HG03575 (cell line): ENCODE results near the gene TEX13D.

ENCODE experiments used
- ATAC-seq: cut with Tn5 transposase; IDR thresholded peaks from one replicate; pipeline ENCODE4 v1.9.1; 2021; ENCODE audit not compliant: unreplicated experiment, insufficient number of reproducible peaks, low FRiP score; ENCODE audit errors: extremely low read depth

TEX13D gene

DNA sequence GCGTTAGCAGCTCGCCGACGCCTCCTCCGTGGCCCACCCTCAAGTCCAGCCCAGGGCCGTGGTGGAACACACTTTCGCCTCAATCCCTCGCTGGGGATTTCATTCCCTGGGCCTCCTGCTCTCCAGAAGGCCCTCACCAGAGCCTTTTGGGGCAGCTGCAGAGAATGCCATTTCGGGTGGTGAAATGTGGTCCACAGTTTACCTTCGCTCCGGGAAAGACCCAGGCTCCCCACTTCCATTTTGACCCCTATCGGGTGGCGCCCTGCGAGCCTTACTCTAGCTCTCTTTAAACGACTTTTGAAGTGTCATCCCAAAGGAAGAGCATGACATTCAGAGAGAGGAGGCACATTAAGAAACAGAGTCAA is 14.4 kb downstream of the TEX13D start:
- ATAC-seq: no peak

DNA sequence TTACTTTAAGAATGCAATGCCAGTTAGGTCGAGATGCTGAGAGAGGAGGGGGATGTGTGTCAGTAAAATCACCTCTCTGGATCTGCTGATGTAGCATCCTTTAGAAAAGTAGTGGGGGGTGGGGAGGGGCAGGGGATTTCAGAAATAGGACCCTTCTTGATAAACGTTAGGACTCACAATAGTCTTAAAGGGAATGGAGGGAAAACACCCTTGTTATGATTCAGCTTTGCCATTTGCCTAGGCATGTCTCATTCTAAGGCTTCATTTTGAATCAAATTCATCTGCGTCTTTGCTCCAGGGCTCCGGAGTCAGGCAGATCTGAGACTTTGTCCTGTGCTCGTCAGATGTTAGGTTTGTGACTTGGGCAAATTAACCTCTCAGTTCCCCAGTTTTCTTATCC is 14.8 kb downstream of the TEX13D start:
- ATAC-seq: no peak

DNA sequence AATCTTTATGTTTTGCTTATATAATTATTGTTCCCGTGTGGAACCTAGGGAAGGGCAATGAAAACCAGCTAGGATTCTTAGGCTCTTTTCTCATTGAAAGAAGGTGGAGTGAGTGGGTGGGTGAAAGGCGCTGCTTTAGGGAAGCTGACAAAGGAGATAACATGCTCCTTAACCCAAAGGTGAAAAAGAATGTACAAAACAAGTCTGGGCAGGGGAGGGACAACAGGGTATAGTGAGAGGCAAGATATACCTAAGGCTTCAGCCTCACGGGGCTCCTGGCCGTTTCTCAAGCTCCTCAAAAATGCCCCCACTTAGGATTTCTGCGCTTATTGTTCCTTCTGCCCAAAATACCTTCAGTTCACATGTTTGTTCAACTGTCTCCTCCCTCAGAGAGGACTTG is 15.7 kb downstream of the TEX13D start:
- ATAC-seq: no peak

DNA sequence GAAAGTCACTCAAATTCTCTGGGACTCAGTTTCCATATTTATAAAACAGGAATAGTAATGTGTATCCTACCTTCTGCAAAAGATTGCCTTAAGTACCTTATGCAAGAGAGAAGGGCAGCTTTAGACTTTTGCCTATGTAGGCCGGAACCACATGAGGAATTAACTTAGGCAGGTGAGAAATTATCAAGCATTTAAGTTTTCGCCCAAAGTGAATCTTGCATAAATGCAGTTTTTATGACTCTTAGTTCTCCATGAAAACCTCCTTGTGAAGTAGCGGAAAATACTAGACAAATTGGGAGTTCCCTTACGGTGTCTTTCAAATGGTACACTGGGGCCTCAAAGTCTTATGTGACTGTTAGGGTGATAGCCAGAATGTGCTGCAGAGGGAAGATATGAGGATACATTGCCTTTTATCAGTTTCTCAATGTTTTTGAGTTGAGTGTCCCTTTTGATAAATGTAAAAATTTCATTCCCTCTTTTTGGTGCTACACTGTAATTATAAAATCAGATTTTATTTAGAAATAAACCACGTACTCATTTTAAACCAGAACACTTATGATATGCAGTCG is 16.5 kb downstream of the TEX13D start:
- no peak for ATAC-seq

DNA sequence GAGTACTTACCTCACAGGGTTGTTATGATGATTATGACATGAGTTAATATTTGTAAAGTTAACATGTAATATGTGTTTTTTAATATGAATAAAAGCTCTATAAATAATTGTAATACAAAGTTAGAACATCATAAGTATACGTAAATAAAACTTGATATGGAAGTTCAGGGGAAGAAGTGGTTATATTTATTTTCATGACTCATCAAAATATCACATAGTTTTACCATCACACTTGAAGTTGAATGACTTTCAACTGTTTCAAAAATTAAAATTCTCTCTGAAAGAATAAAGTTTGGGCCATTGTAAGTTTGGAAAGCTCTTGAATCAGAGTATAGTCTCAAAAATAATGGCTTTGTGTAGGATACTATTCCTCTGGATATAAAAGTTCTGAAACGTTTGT is 22.2 kb downstream of the TEX13D start:
- ATAC-seq: no peak

DNA sequence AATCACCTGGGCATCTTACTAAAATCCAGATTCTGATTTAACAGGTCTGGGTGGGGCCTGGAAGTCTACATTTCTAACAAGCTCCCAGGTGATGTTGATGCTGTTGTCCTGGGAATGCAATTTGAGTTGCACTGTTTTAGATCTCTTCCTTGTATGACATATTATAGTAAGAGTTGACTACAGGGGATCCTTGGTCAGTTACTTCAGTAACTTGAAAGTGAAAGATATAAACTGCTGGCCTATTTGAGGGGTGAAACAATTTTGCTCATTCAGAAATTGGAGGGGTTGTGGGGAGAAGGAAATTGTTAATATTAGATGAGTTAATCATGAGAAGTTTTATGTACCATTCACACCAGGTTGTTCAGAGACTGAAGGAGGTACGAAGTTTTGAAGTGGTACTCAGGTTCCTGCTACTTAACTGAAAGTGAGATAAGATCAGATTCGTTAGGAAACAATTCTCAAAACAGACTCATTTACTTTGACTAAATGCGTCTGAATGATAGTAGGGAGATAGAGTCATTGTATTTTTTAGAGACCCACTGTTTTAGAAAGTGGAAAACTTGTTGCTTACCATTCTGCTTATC is 26.4 kb downstream of the TEX13D start:
- no peak for ATAC-seq

DNA sequence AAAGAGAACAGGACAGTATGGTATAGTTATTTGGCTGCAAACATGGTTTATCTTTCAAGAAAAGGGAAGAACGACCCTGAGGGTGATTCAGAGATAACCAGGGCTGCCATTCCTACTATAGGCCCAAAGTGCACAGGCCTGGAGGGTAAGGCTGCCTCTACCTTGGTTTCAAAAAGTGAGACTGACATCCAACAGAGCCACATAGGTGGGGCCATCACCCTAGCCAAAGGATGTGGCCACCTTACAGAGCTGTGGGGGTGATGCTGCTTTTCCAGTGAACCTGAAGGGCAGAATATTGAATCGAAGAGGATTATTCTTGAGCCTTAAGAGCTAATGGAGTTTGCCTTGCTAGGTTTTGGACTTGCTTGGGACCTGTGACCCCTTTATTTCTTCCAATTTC is 29.6 kb downstream of the TEX13D start:
- no peak for ATAC-seq

DNA sequence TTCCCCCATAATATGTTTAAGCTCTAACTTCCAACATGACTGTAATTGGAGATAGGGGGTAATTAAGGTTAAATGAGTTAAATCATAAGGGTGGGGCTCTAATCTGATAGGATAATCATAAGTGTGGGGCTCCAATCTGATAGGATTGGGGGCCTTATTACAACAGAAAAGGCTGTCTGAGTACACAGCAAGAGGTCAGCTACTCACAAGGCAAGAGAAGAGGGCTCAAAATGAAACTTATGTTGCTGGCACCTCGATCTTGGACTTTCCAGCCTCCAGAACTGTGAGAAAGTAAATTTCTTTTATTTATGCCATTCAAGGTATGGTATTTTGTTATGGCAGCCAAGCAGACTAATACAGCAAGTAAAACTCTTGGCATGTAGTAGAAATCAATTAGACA is 30.3 kb downstream of the TEX13D start:
- no peak for ATAC-seq

DNA sequence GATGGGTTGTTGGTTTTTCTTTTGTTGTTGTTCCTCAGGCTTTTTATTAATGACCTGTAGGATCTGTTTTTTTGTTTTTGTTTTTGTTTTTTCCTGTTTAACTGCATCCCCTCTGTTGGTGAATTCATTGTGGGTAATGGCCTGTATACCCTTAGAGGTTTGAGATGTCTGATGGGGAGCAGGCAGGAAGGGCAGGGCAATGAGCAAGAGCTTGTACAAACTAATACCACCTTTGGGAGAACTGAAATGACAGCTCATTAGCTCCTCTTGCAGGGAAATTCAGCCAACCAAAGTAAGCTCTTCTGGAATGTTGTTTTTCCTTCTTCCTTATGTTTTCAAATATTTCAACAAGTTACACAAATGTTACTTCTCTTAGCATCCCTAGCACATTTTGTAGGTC is 37.3 kb downstream of the TEX13D start:
- ATAC-seq: no peak

DNA sequence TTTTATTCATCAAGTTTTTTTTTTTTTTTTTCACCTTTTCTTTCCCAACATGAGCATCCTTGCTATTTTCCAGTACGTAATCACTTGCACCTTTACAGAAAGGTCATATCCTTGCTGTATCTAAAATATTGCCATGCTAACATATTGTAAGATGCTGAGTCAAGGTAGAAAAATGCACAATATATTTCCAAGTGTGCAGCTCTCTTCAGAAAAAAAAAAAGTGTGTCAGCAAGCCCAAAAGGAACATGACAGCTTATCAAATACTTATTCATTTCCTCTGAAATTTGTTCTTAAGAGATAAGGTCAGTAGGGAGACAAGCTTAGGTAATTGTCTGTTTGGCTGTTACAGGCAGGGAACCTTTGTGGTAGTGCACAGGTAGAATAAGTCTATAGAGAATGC is 40.9 kb downstream of the TEX13D start:
- no peak for ATAC-seq

DNA sequence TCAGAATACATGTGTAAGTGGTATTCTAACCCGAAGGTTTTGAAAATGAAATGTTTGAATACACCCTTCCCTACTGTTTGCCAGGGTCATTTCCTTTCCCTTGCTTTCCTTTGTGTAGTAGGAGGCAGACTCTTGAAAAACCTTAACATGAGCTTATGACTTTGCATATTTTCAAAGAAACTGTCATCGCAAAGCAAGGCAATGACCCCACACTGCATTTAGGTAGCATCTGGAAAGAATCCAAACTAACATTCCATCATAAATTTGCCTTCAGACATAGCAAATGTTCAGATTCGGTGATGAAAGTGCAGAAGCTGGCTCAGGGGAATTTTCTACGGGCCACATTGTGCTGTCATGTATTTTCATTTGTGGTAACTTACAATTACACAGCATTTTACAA is 46.2 kb downstream of the TEX13D start:
- no peak for ATAC-seq

DNA sequence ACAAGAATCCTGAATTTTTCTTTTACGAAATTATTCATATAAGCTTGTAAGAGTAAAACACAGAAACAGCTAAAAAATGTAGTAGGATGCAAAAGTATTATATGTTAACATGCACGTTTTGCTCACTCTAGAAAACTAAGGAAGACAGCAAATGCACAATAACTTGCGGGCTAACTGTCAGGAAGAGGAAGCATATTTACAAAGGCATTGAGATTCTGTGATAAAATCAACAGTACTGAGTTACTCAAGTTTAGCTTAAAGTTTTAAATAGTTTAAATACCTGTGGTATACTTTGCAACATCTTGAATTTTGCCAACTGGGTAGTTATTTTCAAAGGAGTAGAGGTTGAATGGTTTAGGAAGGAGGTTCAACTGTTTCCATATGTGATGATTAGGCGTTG is 50.9 kb downstream of the TEX13D start:
- no peak for ATAC-seq

DNA sequence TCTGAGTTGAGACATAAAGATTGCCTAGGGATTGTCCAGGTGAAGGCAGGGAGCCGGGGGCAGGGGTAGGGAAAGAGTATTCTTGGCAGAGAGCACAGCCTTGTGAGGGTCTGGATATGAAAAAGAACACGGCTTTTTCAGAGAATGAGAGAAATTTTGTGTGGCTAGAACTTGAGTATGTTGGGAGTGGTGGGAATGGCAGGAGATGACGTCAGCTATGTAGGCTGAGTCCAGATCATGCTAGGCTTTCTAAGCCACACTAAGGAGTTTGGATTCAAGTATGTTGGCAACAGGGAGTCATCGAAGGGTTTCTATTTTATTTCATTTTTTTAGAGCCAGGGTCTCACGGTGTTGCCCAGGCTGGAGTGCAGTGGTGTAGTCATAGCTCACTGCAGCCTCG is 53.9 kb downstream of the TEX13D start:
- no peak for ATAC-seq
